SH-SY5Y (cell line): ENCODE measurements around the gene MUC21.

ENCODE experiments used
- GATA2 ChIP-seq: IDR thresholded peaks from 2 replicates; pipeline ENCODE4 v1.6.1; 2011; ENCODE audit warnings: mild to moderate bottlenecking, low read depth, low read length
- GATA3 ChIP-seq: IDR thresholded peaks from 2 replicates; pipeline ENCODE4 v1.6.1; 2011; ENCODE audit warnings: low read depth, mild to moderate bottlenecking, low read length, moderate library complexity

MUC21 gene

DNA sequence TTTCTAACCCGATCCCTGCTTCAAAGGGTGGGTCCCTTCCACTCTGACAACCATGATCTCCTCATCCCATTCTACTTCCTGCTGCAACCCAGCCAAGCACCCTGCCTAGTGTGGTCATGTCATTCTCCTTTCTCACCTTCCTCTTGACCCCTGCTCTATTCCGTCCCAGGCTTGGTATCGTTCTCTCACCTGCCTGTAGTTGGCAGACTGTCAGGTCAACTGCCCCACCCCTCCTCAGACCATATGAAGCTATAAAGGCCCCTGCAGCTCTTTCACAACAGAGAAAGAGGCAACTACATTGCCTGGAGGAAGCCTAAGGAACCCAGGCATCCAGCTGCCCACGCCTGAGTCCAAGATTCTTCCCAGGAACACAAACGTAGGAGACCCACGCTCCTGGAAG is at the start of gene MUC21:
TSS of gene MUC21 (plus strand) at position 280 of the 400 bp plus-strand sequence. CDS start 241 bp downstream, outside the sequence.
- TF ChIP-seq GATA3 = no peak
- no peak for TF ChIP-seq GATA2

DNA sequence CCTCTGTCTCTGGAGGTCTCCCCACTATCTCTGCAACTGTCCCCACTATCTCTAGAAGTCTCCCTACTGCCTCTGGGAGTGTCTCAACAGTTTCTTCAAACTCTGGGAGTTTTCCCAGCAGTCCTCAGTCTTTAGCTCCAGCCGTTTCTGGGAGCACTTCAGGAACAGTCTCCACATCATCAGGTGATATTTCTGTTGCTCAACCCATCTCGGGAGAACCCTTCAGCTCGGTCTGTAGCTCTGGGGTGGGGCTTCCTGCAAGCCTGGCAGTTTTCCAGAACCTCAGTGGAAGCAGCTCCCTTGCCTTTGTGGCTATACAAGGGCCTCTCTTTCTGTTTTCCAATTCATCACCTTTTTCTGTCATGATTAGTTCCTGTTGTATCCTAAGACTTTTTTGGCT is 48.5 kb upstream of the MUC21 start:
- TF ChIP-seq GATA3 (no peak), GATA2 (no peak)

DNA sequence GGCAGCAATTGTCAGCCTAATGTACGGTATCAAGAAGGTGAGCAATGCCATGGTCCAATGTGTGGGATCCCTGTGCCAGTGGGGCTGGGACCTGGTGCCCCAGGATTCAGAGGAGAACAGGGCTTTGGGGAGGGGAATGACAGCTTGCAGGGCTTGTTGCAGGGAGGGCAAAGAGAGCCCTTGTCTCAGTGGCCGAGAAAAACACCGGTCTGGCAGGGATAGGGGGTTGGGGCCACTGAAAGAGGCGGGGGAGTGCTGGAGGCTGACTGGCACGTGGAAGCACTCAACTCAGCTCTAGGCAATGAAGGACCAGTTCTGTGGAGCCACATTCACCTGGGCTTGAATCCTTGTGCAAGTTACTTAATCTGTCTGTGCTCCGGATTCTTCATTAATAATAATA is 46.3 kb upstream of the MUC21 start:
- TF ChIP-seq GATA3 = no peak

DNA sequence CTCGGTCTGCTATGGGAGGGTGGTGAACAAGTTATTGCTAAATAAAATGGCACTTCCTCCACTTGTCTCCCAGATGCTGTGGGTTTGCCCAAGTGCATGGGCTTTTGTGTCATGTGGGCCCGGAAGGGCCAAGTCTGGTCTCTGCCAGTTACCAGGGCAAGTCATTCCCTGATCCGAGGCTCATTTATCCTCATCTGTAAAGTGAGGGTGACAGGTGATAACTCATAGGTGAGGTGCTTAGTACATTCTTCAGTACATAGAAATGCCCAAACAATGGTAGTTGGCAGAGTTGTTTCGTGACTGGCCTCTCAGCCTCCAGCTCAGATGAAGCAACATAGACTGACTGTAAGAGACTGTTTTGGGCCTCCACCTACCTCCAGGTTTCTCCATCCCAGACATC is 44.8 kb upstream of the MUC21 start:
- TF ChIP-seq GATA3 (no peak), GATA2 (no peak)

DNA sequence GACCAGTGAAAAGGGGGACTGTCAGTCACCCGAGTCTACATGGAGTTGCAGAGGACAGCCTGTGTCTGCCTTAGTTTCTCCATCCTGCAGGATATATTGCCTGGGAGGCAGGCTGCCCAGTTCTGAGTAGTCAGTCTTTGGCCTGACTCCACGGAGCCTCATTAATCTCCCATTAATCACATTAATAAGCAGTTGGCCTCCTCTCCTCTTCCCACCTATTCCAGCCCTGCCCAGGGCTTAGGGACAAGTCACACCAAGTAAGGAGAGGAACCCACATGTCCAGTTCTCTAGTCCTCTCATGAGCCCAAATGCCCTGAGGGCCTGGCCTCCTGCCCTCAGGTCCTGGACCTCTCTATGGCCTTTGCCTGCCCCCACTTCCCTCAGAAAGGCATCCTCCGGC is 44.0 kb upstream of the MUC21 start:
- TF ChIP-seq GATA3 (no peak), GATA2 (no peak)

DNA sequence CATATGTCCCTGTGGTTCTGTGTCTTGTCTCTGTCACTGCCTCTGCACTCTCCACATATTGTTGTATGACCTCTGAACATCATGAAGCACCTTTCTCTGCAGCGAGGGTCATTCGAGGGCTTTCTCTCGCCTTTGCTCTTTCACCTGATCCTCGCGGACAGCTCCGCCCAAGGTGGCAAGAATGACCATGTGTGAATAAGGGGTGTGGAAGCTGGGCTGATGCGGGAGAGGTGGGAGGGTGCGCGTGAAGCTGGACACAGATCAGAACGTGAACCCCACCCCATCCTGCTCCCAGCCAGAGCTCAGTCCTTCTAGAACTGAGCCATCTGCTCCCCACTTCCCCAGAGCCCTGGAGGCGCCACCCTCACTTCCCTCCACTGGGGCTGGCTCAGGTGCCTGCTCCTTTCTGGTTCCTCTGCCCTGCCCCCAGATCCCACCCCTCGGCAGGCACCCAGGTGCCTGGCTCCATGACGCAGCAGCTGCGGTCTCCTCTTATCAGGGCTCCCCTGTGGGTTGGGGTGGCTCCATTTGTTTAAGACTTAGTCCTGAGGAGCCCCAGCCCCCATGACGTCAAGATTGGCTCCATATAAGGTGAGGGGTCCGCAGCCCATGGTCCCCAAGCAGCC is 43.0 kb upstream of the MUC21 start, which contains the start of gene MUCL3:
TSS of gene MUCL3 (plus strand) at position 613 of the 626 bp plus-strand sequence. CDS start 27 bp downstream, outside the sequence.
- no peak for TF ChIP-seq GATA3
- no peak for TF ChIP-seq GATA2

DNA sequence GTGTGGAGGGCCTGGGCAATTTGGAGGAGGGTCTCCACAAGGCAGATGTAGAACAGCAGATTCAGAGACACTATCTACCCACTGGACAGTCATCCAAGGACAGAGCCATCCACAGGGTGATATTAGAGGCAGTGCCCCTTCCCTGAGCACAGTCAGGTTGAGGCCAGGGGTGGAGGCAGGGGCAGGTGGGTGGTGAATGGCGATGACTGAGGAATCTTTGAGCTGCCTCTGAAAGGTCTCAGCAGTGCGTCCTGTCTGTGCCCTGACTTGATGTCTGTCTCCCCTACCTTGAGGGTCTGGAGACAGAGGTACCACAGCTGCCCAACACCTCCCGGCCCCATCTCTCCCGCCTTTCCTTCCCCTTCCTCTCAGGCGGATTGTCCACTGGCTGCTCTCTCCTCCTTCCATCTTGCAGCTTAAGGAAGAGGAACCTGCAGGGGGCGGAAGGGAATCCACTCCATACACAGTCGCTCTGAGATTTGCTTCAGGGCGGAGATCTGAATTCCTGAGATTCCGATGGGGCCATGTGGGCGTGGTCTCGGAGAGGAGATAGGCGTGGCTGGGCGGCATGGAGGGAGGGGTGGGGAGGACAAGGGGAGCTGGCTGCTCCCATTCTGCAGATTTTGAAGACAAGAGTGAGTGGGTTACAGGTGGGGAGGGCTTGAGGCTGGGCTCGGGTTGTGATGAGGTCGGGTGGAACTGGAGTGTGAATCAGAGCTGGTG is 41.0 kb upstream of the MUC21 start:
- TF ChIP-seq GATA2 (no peak), GATA3 (no peak)

DNA sequence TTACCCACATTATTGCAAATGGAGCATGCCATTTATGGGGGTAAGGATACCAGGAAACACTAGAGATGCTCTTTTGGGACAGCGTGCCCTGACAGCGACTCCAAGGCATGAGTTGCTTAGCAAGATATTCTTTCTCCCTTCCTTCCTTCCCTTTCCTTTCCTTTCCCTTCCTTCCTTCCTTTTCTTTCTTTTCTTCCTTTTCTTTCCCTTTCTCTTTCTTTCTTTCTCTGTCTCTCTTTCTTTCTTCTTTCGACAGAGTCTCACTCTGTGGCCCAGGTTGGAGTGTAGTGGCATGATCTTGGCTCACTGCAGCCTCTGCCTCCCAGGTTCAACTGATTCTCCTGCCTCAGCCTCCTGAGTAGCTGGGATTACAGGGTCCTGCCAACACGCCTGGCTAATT is 39.5 kb upstream of the MUC21 start:
- no peak for TF ChIP-seq GATA2

DNA sequence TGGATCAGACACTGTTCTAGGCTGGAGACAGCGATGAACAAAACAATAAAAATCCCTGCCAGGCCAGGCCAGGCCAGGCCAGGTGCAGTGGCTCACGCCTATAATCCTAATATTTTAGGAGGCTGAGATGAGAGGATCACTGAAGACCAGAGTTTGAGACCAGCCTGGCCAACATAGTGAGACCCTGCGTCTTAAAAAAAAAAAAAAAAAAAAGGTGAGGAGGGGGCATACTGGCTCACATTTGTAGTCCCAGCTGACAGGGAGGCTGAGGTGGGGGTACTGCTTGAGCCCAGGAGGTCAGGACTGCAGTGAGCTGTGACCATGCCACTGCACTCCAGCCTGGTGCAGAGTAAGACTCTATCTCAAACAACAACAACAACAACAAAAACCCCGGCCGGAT is 38.2 kb upstream of the MUC21 start:
- TF ChIP-seq GATA3 (no peak), GATA2 (no peak)

DNA sequence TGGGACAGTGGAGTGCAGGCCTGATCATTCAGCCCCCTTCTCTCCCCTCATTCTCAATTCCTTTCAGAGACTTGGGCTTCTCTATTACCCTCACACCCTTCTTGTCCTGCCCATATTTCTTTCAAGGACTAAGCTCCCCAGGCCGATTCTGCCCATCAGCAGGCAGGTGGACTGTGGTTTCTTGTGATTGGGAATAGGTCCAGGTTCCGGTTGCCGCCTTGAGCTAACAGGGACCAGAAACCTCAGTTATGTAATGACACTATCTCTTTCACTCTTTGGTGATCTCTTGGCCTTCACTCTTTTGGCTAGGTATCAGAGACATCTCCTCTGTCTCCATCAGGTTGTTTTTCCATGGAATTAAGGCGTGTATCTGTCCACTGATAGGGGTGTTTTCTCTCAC is 36.3 kb upstream of the MUC21 start:
- TF ChIP-seq GATA2 (no peak), GATA3 (no peak)

DNA sequence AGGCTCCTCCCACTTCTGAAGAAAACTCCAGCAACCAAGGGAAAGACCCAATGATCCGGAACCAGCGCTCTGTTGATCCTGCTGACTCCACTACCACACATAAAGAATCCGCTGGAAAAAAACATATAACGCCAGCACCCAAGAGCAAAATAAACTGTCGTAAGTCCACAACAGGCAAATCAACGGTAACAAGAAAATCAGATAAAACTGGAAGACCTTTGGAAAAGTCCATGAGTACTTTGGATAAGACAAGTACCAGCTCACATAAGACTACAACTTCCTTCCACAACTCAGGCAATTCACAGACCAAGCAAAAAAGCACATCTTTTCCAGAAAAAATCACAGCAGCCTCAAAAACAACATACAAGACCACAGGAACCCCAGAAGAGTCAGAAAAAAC is 34.7 kb upstream of the MUC21 start:
- TF ChIP-seq GATA2 = no peak
- TF ChIP-seq GATA3 = no peak

DNA sequence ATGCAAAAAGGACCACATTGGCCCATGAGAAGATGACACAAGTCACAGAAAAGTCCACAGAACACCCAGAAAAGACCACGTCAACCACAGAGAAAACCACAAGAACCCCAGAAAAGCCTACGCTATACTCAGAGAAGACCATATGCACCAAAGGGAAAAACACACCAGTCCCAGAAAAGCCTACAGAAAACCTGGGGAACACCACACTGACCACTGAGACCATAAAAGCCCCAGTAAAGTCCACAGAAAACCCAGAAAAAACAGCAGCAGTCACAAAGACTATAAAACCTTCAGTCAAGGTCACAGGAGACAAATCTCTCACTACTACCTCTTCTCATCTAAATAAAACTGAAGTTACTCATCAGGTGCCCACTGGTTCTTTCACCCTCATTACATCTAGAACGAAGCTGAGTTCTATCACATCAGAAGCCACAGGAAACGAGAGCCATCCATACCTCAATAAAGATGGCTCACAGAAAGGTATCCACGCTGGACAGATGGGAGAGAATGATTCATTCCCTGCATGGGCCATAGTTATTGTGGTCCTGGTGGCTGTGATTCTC is 31.5 kb upstream of the MUC21 start:
- TF ChIP-seq GATA2 (no peak), GATA3 (no peak)

DNA sequence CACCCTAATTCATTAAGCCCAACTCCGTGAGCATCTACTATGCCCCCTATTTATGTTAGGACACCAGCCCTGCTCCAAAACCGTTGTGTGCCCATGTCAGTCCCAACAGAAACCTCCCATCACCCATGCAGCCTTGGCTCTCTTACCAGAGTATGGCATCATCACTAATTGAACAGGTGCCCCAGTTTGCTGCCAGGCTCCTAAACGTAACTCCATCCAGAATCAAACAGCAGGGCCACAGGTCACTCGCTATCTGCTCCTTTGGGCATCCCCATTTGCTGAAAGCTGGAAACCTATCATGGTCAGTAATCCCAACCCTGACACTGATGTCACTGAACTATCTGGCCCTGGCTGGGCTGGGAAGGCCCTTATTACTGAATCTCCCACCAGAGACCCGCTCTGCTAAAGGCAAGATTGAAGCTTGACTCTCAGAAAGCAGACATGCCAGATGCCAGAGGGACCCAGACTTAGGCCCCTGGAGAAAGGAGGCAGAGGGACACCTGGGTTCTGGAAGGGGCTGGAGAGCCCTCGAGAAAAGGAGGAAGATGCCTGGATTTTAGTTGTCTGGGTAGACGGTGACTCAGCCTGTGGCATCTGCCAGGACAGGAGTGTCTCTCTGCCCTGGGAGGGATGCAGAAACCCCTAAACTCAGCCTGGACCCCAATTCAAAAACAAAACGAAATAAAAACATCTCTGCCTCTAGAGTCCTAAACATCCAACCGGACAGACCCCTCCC is 28.7 kb upstream of the MUC21 start:
- TF ChIP-seq GATA3 (no peak), GATA2 (no peak)

DNA sequence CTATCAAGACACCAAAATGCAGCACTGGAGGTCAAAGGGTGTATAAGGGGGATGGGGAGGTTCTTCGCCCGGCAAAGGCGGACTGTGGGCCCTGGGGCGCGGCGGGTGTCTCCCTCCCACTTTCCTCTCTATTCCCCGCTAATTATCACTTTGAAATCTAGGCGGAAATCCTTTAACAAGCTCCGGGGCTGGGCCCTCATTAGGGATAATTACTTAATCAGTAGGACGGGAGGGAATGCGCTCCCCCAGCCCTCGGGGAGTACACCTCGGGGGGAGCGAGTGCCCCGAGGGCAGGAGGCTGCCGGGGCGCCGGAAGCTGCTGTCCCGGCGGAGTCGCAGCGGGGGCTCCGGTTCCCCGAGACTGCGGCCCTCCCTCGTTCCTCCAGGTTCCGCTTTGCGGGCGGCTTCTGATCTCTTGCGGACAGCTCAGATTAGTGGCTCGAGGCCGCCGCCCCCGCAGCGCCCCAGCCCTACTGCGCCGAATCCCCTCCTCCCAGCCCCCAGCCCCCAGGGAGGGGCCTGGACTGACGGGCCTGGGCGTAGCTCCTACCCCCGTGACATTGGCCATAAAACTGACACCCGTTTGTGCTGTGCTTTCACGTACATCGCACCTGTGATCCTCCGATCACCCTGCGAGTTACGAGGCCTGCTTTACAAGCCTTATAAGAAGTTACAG is 28.0 kb upstream of the MUC21 start:
- no peak for TF ChIP-seq GATA3
- TF ChIP-seq GATA2 = no peak

DNA sequence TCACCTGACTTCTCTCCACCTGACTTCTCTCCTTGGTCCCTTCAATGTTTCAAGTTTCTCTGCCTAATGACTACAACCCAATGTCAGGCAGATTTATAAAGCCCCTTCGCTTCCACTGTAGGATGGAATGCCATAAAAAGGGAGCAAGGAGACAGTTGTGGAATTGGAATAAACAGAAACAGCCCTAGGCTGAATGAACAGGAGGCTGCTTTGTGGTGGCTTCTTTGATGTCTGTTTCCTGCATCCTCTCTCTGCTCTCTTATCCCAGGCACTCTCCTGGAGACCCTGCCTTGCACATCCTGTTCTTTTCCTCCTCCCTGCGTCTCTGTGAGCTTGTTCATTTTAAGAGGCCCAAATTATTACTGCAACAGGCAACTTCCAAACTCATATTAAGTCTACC is 25.8 kb upstream of the MUC21 start:
- TF ChIP-seq GATA3 = no peak
